Small intestine (tissue), 7 donors: ENCODE measurements around the gene TTLL13. TPM values are rescaled to one million over a fixed set of nuclear protein-coding genes. Genes with fewer than 3 reads are reported as not detected.
A peak's percentile ranks its signal among the peaks of the same experiment; 100 is the strongest.

Experiments
- DNase-seq, 2 donors: peaks; one replicate each; pipeline versions ENCODE4 v3.0.0 to v3.0.0-alpha.2; 2013
- FAIRE-seq: peaks from 2 replicates; lab custom pipeline; 2012; peaks lifted over from hg19 to GRCh38; lab: Jason Lieb, UNC
- H3K27ac ChIP-seq, 3 donors: one replicate each; pipeline ENCODE4 v1.5.1; 2013; ENCODE audit warnings: low read length in 2 of 3, mild to moderate bottlenecking in 2 of 3, control low read depth in 1 of 3, inconsistent platforms in 1 of 3, low read depth in 1 of 3, moderate library complexity in 1 of 3
- H3K27me3 ChIP-seq, 3 donors: one replicate each; pipeline ENCODE4 v1.6.1; 2013; ENCODE audit warnings: low read length in 3 of 3, inconsistent platforms in 1 of 3; ENCODE audit not compliant: control insufficient read depth in 3 of 3, insufficient read depth in 3 of 3
- H3K36me3 ChIP-seq, 3 donors: one replicate each; pipeline ENCODE4 v1.6.1; 2013; ENCODE audit warnings: low read length in 3 of 3, inconsistent platforms in 1 of 3, low read depth in 1 of 3, mild to moderate bottlenecking in 1 of 3, moderate library complexity in 1 of 3; ENCODE audit not compliant: control insufficient read depth in 3 of 3, insufficient read depth in 2 of 3
- H3K4me1 ChIP-seq, 3 donors: one replicate each; pipeline ENCODE4 v1.6.1; 2013; ENCODE audit warnings: low read length in 2 of 3, inconsistent platforms in 1 of 3, low read depth in 1 of 3, mild to moderate bottlenecking in 1 of 3, moderate library complexity in 1 of 3; ENCODE audit not compliant: control insufficient read depth in 3 of 3, insufficient read depth in 2 of 3
- H3K4me3 ChIP-seq, 3 donors: one replicate each; pipeline ENCODE4 v1.5.1; 2013; ENCODE audit warnings: low read length in 3 of 3, control low read depth in 1 of 3, inconsistent platforms in 1 of 3, low read depth in 1 of 3, mild to moderate bottlenecking in 1 of 3, moderate library complexity in 1 of 3
- H3K9me3 ChIP-seq, 2 donors: one replicate each; pipeline ENCODE4 v1.6.1; 2013; ENCODE audit warnings: low read depth in 1 of 2, low read length in 1 of 2; ENCODE audit not compliant: control insufficient read depth in 2 of 2, insufficient read depth in 1 of 2
- WGBS, 3 donors: extraction: QIAGEN DNeasy Blood & Tissue Kit; methylation state at CpG; one replicate each; pipeline ENCODE4 v1.1.7; 2013; 5-methylcytosine and 5-hydroxymethylcytosine counted together
- polyA plus RNA-seq, 4 donors: library from polyadenylated mRNA; stranded (reverse) in 3 of 4; unstranded in 1 of 4; fragments of 200-250 nt in 3 of 4; fragments of 120-200 nt in 1 of 4; gene quantifications; one replicate each; pipeline versions ENCODE4 v1.2.1 to v1.2.3, GENCODE V29; 2013
- donor health status: healthy with polysubstance abuse.
- donor health status: control.
- donor health status: control.
- donor health status: Bipolar disorder and iron deficiency.
- donor health status: healthy.

The TTLL13 gene
- polyA plus RNA-seq, 4 donors = 0.07 to 0.45 (median 0.27) TPM; not detected in 1

- Histone ChIP-seq H3K4me3 (no peak overlapping the region), H3K27me3 (no peaks in the 10 kb centered on the region), H3K27ac (no peak overlapping the region), H3K36me3 (peaks cover 2 to 68% (median 2%) of the 10 kb centered on the region in 3 donors), H3K9me3 (no peaks in the 10 kb centered on the region), H3K4me1 (peaks cover under 1 to 34% (median 4%) of the 10 kb centered on the region in 3 donors)
- DNase-seq (no peak), FAIRE-seq (no peak)
- WGBS, 3 donors = 85 to 87% (median 86%) methylated on average over 10 of the region's 10 CpGs
These were observed 44.1 kb upstream of the TTLL13 start for GRCh38 chr15:90205050-90205848.

GRCh38 chr15:90205886-90206285 is 43.5 kb upstream of the TTLL13 start:
- no peaks in the 10 kb centered on the region for H3K9me3 ChIP-seq
- peaks cover 2 to 74% (median 2%) of the 10 kb centered on the region in 3 donors for H3K36me3 ChIP-seq
- WGBS, 3 donors = 81 to 84% (median 83%) methylated on average over 5 of the region's 5 CpGs
- no peaks in the 10 kb centered on the region for H3K27me3 ChIP-seq
- peaks cover 3 to 35% (median 4%) of the 10 kb centered on the region in 3 donors for H3K4me1 ChIP-seq
- H3K27ac ChIP-seq = no peak overlapping the region
- FAIRE-seq = no peak
- no peak for DNase-seq
- no peak overlapping the region for H3K4me3 ChIP-seq

GRCh38 chr15:90207252-90207651 is 42.1 kb upstream of the TTLL13 start:
- Histone ChIP-seq H3K9me3 (no peaks in the 10 kb centered on the region), H3K27me3 (no peaks in the 10 kb centered on the region), H3K27ac (peak overlapping the region in 1 of 3 donors; percentile 57), H3K4me1 (peaks cover 5 to 49% (median 8%) of the 10 kb centered on the region in 3 donors), H3K4me3 (no peak overlapping the region), H3K36me3 (peaks cover 2 to 81% (median 2%) of the 10 kb centered on the region in 3 donors)
- FAIRE-seq = no peak
- no peak for DNase-seq
- 92 to 95% (median 94%) methylated on average over 6 of the region's 6 CpGs for WGBS, 3 donors

- no peak for FAIRE-seq
- peak overlapping the region in 1 of 3 donors; percentile 57 for H3K27ac ChIP-seq
- WGBS, 3 donors = 82 to 84% (median 83%) methylated on average over 6 of the region's 6 CpGs
- DNase-seq = peak in 1 of 2 donors; percentile 50
- H3K27me3 ChIP-seq = no peaks in the 10 kb centered on the region
- peaks cover 2 to 87% (median 2%) of the 10 kb centered on the region in 3 donors for H3K36me3 ChIP-seq
- H3K9me3 ChIP-seq = no peaks in the 10 kb centered on the region
- H3K4me3 ChIP-seq = no peak overlapping the region
- H3K4me1 ChIP-seq = peaks cover 5 to 50% (median 8%) of the 10 kb centered on the region in 3 donors
These were observed 41.0 kb upstream of the TTLL13 start for GRCh38 chr15:90208356-90208755.

- H3K9me3 ChIP-seq = no peaks in the 10 kb centered on the region
- no peaks in the 10 kb centered on the region for H3K27me3 ChIP-seq
- peak overlapping the region; percentile 1 to 100 (median 83) for H3K27ac ChIP-seq
- H3K36me3 ChIP-seq = peaks cover 2 to 77% (median 2%) of the 10 kb centered on the region in 3 donors
- no peak for FAIRE-seq
- no peak for DNase-seq
- H3K4me3 ChIP-seq = no peak overlapping the region
- 61 to 70% (median 62%) methylated on average over 9 of the region's 9 CpGs for WGBS, 3 donors
- peaks cover 6 to 57% (median 8%) of the 10 kb centered on the region in 3 donors for H3K4me1 ChIP-seq
These were observed 39.8 kb upstream of the TTLL13 start for GRCh38 chr15:90209591-90209990.

GRCh38 chr15:90210593-90210992 is 38.8 kb upstream of the TTLL13 start:
- Histone ChIP-seq H3K4me3 (no peak overlapping the region), H3K27me3 (no peaks in the 10 kb centered on the region), H3K36me3 (peaks cover 2 to 70% (median 2%) of the 10 kb centered on the region in 3 donors), H3K9me3 (no peaks in the 10 kb centered on the region), H3K4me1 (peaks cover 8 to 57% (median 9%) of the 10 kb centered on the region in 3 donors), H3K27ac (peak overlapping the region; percentile 83 to 100 (median 96))
- 50 to 76% (median 55%) methylated on average over 8 of the region's 8 CpGs for WGBS, 3 donors
- FAIRE-seq = no peak
- DNase-seq = no peak

- H3K27ac ChIP-seq = peak overlapping the region; percentile 83 to 100 (median 96)
- no peak overlapping the region for H3K4me3 ChIP-seq
- WGBS, 3 donors = 63 to 78% (median 70%) methylated on average over 8 to 9 of the region's 9 CpGs
- FAIRE-seq (no peak), DNase-seq (no peak)
- H3K9me3 ChIP-seq = no peaks in the 10 kb centered on the region
- no peaks in the 10 kb centered on the region for H3K27me3 ChIP-seq
- peaks cover 0 to 69% (median 2%) of the 10 kb centered on the region in 3 donors for H3K36me3 ChIP-seq
- H3K4me1 ChIP-seq = peaks cover 8 to 57% (median 9%) of the 10 kb centered on the region in 3 donors
These were observed 38.3 kb upstream of the TTLL13 start for GRCh38 chr15:90211009-90211408.

GRCh38 chr15:90211440-90212143 is 37.8 kb upstream of the TTLL13 start:
- Histone ChIP-seq H3K36me3 (peaks cover 0 to 64% (median under 1%) of the 10 kb centered on the region in 3 donors), H3K27ac (peak overlapping the region; percentile 83 to 100 (median 96)), H3K4me1 (peaks cover 8 to 57% (median 9%) of the 10 kb centered on the region in 3 donors), H3K27me3 (no peaks in the 10 kb centered on the region), H3K9me3 (no peaks in the 10 kb centered on the region), H3K4me3 (no peak overlapping the region)
- FAIRE-seq (no peak), DNase-seq (peak; percentile 93 to 98)
- 14 to 48% (median 27%) methylated on average over 13 of the region's 13 CpGs for WGBS, 3 donors
